Aorta (tissue), 5 donors: Measurements from ENCODE around the gene FBXL15. TPM values are rescaled to one million over a fixed set of nuclear protein-coding genes. Genes with fewer than 3 reads are reported as not detected.

Experiments used
- ATAC-seq: fragments of 200-7000 bp; cut with Tn5 transposase; one replicate; pipeline ENCODE4 v1.9.1; 2022; ENCODE audit warnings: moderate library complexity; ENCODE audit not compliant: low FRiP score
- DNase-seq, 2 donors: peaks; one replicate each; pipeline ENCODE4 v3.0.0-alpha.2; 2020
- H3K27ac ChIP-seq, 2 donors: one replicate each; pipeline ENCODE4 v1.5.1; 2013; ENCODE audit warnings: low read length in 2 of 2, mild to moderate bottlenecking in 2 of 2, moderate library complexity in 2 of 2, control low read depth in 1 of 2, inconsistent platforms in 1 of 2, low read depth in 1 of 2
- H3K27me3 ChIP-seq, 2 donors: one replicate each; pipeline ENCODE4 v1.6.1; 2013; ENCODE audit warnings: control low read depth in 1 of 2, low read length in 1 of 2, mild to moderate bottlenecking in 1 of 2, moderate library complexity in 1 of 2; ENCODE audit not compliant: insufficient read depth in 2 of 2, control insufficient read depth in 1 of 2
- H3K36me3 ChIP-seq, 2 donors: one replicate each; pipeline ENCODE4 v1.6.1; 2013; ENCODE audit warnings: control low read depth in 1 of 2, low read length in 1 of 2, mild to moderate bottlenecking in 1 of 2; ENCODE audit not compliant: insufficient read depth in 2 of 2, control insufficient read depth in 1 of 2
- H3K4me1 ChIP-seq, 2 donors: one replicate each; pipeline ENCODE4 v1.6.1; 2013; ENCODE audit warnings: low read length in 2 of 2, control low read depth in 1 of 2, mild to moderate bottlenecking in 1 of 2, moderate library complexity in 1 of 2; ENCODE audit not compliant: insufficient read depth in 2 of 2, control insufficient read depth in 1 of 2
- H3K4me3 ChIP-seq, 2 donors: one replicate each; pipeline ENCODE4 v1.5.1; 2013; ENCODE audit warnings: low read length in 2 of 2, control low read depth in 1 of 2, mild to moderate bottlenecking in 1 of 2
- H3K9me3 ChIP-seq: one replicate; pipeline ENCODE4 v1.6.1; 2013; ENCODE audit warnings: mild to moderate bottlenecking, low read length; ENCODE audit not compliant: control insufficient read depth
- WGBS, 2 donors: extraction: QIAGEN DNeasy Blood & Tissue Kit; methylation state at CpG; one replicate each; pipeline ENCODE4 v1.1.7; 2013; 5-methylcytosine and 5-hydroxymethylcytosine counted together
- intact Hi-C, 2 donors: fragments of 100-400 bp; cut with DNase I; formaldehyde crosslinking; loops; one replicate each; pipeline versions ENCODE4 v1.14.2 to v1.15.0; 2022
- polyA plus RNA-seq, 2 donors: library from polyadenylated mRNA; stranded (reverse); fragments of 200-250 nt; gene quantifications; one replicate each; pipeline ENCODE4 v1.2.3, GENCODE V29; 2013
- total RNA-seq, 2 donors: library from RNA; stranded (reverse); fragmentation: NEBNext Ultra II Directional; extraction: Animal tissue kit (Norgen Biotek cat#: 25700); gene quantifications; one replicate each; pipeline ENCODE4 v1.2.1, GENCODE V29; 2021
- donor health status: healthy with polysubstance abuse.
- donor health status: Bipolar disorder and iron deficiency.
- donor health status: DM: no; HTN: no; CAD: no.
- donor health status: DM: no; HTN: no; CAD: no.
- donor health status: DM: yes; HTN: yes; CAD: no.

FBXL15 gene
- total and polyA plus RNA-seq, 4 donors: 7.0 to 30.5 (median 10.4) TPM

GRCh38 chr10:102406815-102407214 lies 13.8 kb upstream of the FBXL15 start:
- H3K4me1 ChIP-seq: no peaks in the 10 kb centered on the region

DNA sequence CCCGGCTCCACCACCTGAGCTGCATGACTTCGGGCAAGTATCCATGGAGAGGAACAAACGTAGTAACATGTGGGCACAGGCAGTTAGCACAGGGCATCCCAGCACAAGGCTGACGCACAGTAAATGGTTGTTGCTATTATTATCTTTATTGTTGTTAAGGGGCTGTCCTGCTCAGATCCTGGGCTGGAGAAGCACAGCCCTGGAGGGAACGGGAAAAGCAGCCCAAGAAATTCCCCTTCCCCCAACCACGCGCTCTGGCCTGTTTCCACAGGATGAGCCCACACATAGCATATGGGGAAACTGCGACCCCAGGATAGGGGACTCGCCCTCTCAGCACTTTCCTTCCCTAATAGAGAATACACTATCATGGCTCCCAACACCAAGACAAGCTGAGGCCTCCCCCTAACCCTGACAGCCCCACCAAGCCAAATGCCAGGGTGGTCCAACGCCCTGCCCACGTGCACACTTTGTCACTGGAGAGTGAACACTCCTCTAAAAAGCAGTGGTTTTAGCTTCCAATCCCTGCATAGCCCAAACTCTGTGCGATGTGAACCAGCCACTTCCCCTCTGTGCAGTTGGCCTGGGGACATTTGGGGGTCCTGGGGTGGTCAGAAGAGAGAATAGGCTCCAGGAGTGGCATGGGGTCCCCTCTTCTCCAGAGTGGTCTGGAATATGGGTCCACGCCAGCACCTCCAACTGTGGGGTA lies 13.1 kb upstream of the FBXL15 start:
- H3K36me3 ChIP-seq: no peaks in the 10 kb centered on the region
- H3K27me3 ChIP-seq: no peaks in the 10 kb centered on the region
- ATAC-seq (no peak), DNase-seq (no peak)
- no peaks in the 10 kb centered on the region for H3K4me1 ChIP-seq
- no peak overlapping the region for H3K27ac ChIP-seq
- WGBS, 2 donors: 86% methylated on average over 13 of the region's 13 CpGs
- intact Hi-C loops: no loop called here
- no peaks in the 10 kb centered on the region for H3K9me3 ChIP-seq
- no peak overlapping the region for H3K4me3 ChIP-seq

More at GRCh38 chr10:102406815-102407214, 13.8 kb upstream of the FBXL15 start:
- ATAC-seq (no peak), DNase-seq (no peak)
- H3K36me3 ChIP-seq: no peaks in the 10 kb centered on the region
- no peak overlapping the region for H3K27ac ChIP-seq
- H3K4me3 ChIP-seq: no peak overlapping the region
- no peaks in the 10 kb centered on the region for H3K9me3 ChIP-seq
- H3K27me3 ChIP-seq: no peaks in the 10 kb centered on the region
- WGBS, 2 donors: 96 to 100% methylated on average over 2 of the region's 2 CpGs
- intact Hi-C loops: no loop called here

DNA sequence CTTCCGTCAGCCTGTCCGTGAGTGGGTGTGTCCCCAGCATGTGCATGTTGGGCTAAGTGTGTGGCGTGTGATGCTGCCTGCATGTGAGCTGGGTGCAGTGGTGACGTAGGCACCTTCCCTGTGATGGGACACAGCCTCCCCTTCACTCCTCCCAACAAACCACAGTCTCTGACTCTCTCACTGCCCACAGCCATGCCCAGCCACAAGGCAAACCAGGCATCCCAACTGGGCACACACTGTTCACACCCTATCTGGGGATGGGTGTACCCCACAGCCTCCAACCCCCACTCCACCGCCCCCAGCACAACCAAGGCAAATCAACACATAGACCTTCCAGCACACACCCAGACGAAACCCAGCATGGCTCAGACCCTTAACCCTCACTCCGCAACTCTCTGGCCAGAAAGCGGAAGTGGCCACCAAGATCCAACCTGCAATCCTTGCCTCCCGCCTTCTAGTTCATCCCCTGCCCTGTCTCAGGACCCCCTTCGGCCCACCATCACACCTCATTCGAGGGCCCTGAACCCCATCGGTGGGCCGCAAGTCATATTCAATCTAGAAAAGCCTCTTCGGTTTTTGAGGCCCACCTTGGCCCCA lies 12.4 kb upstream of the FBXL15 start:
- H3K9me3 ChIP-seq: no peaks in the 10 kb centered on the region
- no peaks in the 10 kb centered on the region for H3K27me3 ChIP-seq
- DNase-seq (no peak), ATAC-seq (no peak)
- H3K4me3 ChIP-seq: no peak overlapping the region
- H3K27ac ChIP-seq: no peak overlapping the region
- no peaks in the 10 kb centered on the region for H3K36me3 ChIP-seq
- no peaks in the 10 kb centered on the region for H3K4me1 ChIP-seq
- intact Hi-C loops: no loop called here
- 67 to 69% methylated on average over 14 of the region's 14 CpGs for WGBS, 2 donors

DNA sequence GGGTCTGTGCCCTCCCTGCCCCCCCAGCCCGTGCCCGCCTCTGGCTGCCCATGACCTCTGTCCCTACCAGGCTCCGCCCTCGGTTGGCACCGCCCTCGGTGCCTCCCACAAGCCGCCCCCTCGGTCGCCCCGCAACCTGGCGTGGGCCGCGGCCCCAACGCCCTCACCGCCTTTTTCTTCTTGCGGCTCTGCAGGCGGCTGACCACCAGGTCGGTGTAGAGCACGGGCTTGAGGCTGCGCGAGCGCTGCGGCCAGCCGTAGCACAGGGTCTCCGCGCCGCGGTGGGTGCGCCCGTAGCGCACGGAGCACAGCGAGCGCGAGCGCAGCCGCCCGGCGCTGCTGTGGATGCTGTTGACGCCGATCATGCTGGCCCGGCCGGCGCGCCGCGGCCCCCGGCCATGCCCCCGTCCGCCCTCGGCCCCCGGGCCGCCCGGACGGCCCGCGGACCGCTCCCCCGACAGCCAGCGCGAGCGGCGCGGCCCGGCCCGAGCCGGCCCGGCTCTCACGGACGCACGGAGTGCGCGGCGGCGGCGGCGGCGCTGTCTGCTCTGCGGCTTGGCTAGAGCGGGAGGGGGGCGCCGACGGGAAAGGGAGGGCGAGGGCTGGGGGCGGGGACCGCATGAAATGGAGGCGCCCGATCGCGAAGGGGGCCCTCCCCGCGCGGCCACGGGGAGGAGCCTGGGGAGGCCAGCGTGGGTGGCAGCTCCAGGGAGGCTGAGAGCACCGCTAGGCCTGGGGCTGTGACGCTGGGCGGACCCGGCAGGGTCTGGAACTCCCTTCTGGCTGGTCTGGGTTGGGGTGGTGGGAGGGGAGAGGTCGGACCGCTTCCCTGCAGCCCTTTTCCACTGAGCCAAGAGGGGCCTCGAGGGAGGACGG lies 11.7 kb upstream of the FBXL15 start:
- Histone ChIP-seq H3K27me3 (no peaks in the 10 kb centered on the region), H3K9me3 (no peaks in the 10 kb centered on the region), H3K4me3 (peak overlapping the region in 1 of 2 donors; percentile 30), H3K27ac (no peak overlapping the region), H3K4me1 (no peaks in the 10 kb centered on the region), H3K36me3 (no peaks in the 10 kb centered on the region)
- intact Hi-C loops: no loop called here
- 1% methylated on average over 51 to 103 of the region's 103 CpGs for WGBS, 2 donors
- ATAC-seq: no peak
- peak in 1 of 2 donors; percentile 81 for DNase-seq

DNA sequence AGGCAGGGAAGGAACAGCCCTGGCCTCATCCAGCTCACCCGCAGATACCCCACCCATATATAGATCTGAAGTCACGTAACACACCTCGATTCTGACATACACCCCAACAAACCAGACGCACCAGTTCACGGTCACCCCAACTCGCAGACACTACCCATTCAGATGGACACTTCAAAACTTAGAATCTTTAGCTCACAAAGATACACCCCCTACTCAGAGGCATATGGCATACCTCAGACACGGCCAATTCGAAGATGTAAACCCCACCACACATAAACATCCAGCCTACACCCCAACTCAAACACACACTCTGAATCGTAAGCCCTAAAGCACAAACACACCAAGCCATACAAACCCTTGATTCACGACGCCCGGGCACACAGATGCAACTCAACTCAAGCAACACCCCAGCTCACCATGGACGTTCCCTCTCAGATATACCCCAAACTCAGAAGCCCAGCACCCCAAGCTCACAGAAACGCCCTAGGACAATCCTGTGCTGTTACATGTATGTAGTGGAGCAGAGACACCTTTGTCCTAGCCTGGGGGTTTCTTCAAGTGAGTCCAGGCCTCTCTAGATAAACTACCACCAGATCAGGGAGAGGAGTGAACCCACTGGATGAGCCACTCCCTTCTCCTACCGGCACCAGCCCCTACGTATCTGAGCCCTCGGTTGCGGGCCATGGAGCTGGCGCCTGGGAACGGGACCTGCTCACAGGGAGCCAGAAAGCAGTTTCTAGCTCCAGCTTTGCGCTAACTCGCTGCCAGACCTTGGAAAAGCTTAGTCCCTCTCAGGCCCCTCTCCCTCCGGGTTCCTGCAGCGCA lies 10.8 kb upstream of the FBXL15 start:
- WGBS, 2 donors: 29 to 35% methylated on average over 24 of the region's 24 CpGs
- intact Hi-C loops: no loop called here
- Histone ChIP-seq H3K9me3 (no peaks in the 10 kb centered on the region), H3K27me3 (no peaks in the 10 kb centered on the region), H3K36me3 (no peaks in the 10 kb centered on the region), H3K4me1 (no peaks in the 10 kb centered on the region), H3K4me3 (no peak overlapping the region), H3K27ac (no peak overlapping the region)
- no peak for ATAC-seq
- no peak for DNase-seq

GRCh38 chr10:102410429-102411073 lies 10.1 kb upstream of the FBXL15 start:
- H3K36me3 ChIP-seq: no peaks in the 10 kb centered on the region
- no peaks in the 10 kb centered on the region for H3K9me3 ChIP-seq
- H3K27ac ChIP-seq: no peak overlapping the region
- no peaks in the 10 kb centered on the region for H3K27me3 ChIP-seq
- intact Hi-C loops: no loop called here
- H3K4me3 ChIP-seq: no peak overlapping the region
- ATAC-seq (no peak), DNase-seq (no peak)
- 1 to 2% methylated on average over 40 to 48 of the region's 48 CpGs for WGBS, 2 donors
- no peaks in the 10 kb centered on the region for H3K4me1 ChIP-seq

GRCh38 chr10:102411341-102412255 lies 9.0 kb upstream of the FBXL15 start:
- WGBS, 2 donors: 81 to 84% methylated on average over 14 of the region's 14 CpGs
- Histone ChIP-seq H3K36me3 (no peaks in the 10 kb centered on the region), H3K27ac (no peak overlapping the region), H3K4me1 (no peaks in the 10 kb centered on the region), H3K27me3 (no peaks in the 10 kb centered on the region), H3K4me3 (no peak overlapping the region), H3K9me3 (no peaks in the 10 kb centered on the region)
- intact Hi-C loops: no loop called here
- DNase-seq (no peak), ATAC-seq (no peak)
